ENCODE measurements around the gene ADGRG7. TPM values are rescaled to one million over a fixed set of nuclear protein-coding genes. Genes with fewer than 3 reads are reported as not detected.

ADGRG7 gene
- total and polyA plus RNA-seq, 2 of the 13 experiments (the other 11 are each of a cell fraction or from before 2014, with no cell fraction given): not detected

- no peak for FAIRE-seq
- Histone ChIP-seq H3K79me2 (ENCODE audit: insufficient read depth, low read length) (no peaks in the 10 kb centered on the region), H3K36me3 (replicated peaks in 1 of 2; ENCODE audit: control insufficient read depth in 1 of 2, insufficient read depth in 2 of 2, low read length in 2 of 2) (0 out of 5 replicates have a peak, but pooled peaks cover 0 to 4% of the 10 kb centered on the region in 2 experiments), H3K4me1 (ENCODE audit: insufficient read depth, low read length) (no peaks in the 10 kb centered on the region), H3K27me3 (ENCODE audit: control insufficient read depth in 1 of 2, insufficient read depth in 2 of 2, low read length in 2 of 2) (no peaks in the 10 kb centered on the region), H2AFZ (ENCODE audit: low read length) (no peak overlapping the region), H3K9ac (ENCODE audit: insufficient read depth, low read depth, low read length) (no peak overlapping the region), H3K9me3 (ENCODE audit: low read length) (no peaks in the 10 kb centered on the region), H3K4me2 (ENCODE audit: low read depth, low read length) (no peak overlapping the region), H3K4me3 (replicated peaks in 1 of 3; ENCODE audit: insufficient read depth in 1 of 3, low read depth in 2 of 3, low read length in 3 of 3) (no peak overlapping the region), H3K27ac (ENCODE audit: extremely low read length, insufficient read depth, low read length) (no peak overlapping the region), H4K20me1 (ENCODE audit: insufficient read depth, low read length) (no peaks in the 10 kb centered on the region)
- in situ Hi-C loops (cut with HindIII; ENCODE audit: extremely low pct_ligation_motif_present, low pct_unique_long_range_greater_than_20kb): no loop called here
- BruUV-seq (replicated peaks): no TSS peak
- no peak for DNase-seq (ENCODE audit: low spot score)
- TF ChIP-seq, protein P1, sequence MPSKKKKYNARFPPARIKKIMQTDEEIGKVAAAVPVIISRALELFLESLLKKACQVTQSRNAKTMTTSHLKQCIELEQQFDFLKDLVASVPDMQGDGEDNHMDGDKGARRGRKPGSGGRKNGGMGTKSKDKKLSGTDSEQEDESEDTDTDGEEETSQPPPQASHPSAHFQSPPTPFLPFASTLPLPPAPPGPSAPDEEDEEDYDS (CRISPR knock-in tag; IDR thresholded peaks at IDR 0.05): no peak
- TF ChIP-seq KMT2B (CRISPR knock-in tag; IDR thresholded peaks at IDR 0.05) (no peak), ZNF619 (CRISPR knock-in tag; IDR thresholded peaks at IDR 0.05) (no peak), TIGD3 (CRISPR knock-in tag; IDR thresholded peaks at IDR 0.05; ENCODE audit: borderline replicate concordance) (no peak), JDP2 (CRISPR knock-in tag; IDR thresholded peaks at IDR 0.05; ENCODE audit: borderline replicate concordance) (no peak), TRIM24 (CRISPR knock-in tag; IDR thresholded peaks at IDR 0.05) (no peak), HNRNPLL (IDR thresholded peaks at IDR 0.05; ENCODE audit: low read depth, low read length, poor library complexity, severe bottlenecking) (no peak), ZNF317 (CRISPR knock-in tag; IDR thresholded peaks at IDR 0.05) (no peak), ZNF788 (CRISPR knock-in tag; IDR thresholded peaks at IDR 0.05; ENCODE audit: borderline replicate concordance) (no peak), TBP (CRISPR knock-in tag; IDR thresholded peaks at IDR 0.05) (no peak), ZNF230 (CRISPR knock-in tag; IDR thresholded peaks at IDR 0.05) (no peak), MBNL3 (CRISPR knock-in tag; conservative IDR thresholded peaks at IDR 0.05) (no peak), ZNF33A (CRISPR knock-in tag; IDR thresholded peaks at IDR 0.05; ENCODE audit: borderline replicate concordance) (no peak), ZBTB7B (CRISPR knock-in tag; IDR thresholded peaks at IDR 0.05) (no peak), PITX1 (CRISPR knock-in tag; IDR thresholded peaks at IDR 0.05) (no peak)
- TF ChIP-seq, protein P2, sequence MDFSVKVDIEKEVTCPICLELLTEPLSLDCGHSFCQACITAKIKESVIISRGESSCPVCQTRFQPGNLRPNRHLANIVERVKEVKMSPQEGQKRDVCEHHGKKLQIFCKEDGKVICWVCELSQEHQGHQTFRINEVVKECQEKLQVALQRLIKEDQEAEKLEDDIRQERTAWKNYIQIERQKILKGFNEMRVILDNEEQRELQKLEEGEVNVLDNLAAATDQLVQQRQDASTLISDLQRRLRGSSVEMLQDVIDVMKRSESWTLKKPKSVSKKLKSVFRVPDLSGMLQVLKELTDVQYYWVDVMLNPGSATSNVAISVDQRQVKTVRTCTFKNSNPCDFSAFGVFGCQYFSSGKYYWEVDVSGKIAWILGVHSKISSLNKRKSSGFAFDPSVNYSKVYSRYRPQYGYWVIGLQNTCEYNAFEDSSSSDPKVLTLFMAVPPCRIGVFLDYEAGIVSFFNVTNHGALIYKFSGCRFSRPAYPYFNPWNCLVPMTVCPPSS (IDR thresholded peaks at IDR 0.05): no peak
- TF ChIP-seq, protein P3, sequence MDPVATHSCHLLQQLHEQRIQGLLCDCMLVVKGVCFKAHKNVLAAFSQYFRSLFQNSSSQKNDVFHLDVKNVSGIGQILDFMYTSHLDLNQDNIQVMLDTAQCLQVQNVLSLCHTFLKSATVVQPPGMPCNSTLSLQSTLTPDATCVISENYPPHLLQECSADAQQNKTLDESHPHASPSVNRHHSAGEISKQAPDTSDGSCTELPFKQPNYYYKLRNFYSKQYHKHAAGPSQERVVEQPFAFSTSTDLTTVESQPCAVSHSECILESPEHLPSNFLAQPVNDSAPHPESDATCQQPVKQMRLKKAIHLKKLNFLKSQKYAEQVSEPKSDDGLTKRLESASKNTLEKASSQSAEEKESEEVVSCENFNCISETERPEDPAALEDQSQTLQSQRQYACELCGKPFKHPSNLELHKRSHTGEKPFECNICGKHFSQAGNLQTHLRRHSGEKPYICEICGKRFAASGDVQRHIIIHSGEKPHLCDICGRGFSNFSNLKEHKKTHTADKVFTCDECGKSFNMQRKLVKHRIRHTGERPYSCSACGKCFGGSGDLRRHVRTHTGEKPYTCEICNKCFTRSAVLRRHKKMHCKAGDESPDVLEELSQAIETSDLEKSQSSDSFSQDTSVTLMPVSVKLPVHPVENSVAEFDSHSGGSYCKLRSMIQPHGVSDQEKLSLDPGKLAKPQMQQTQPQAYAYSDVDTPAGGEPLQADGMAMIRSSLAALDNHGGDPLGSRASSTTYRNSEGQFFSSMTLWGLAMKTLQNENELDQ (CRISPR knock-in tag; IDR thresholded peaks at IDR 0.05; ENCODE audit: borderline replicate concordance): no peak
- intact Hi-C loops (cut with micrococcal nuclease; ENCODE audit: unreplicated experiment): no loop called here
- CTCF ChIA-PET (ENCODE audit: low intra/inter-chr PET ratio, low total read pairs): no interaction called here
- ATAC-seq: no peak
- WGBS (ENCODE audit: low lambda C conversion rate): 68% methylated on average over 4 of the region's 4 CpGs
- POLR2A ChIA-PET: no interaction called here
These were observed 47.1 kb upstream of the ADGRG7 start for GRCh38 chr3:100562224-100562857.
